GM12872 (cell line): ENCODE data around the gene UNC13C.

Experiments used
- TF ChIP-seq, protein P1 (sequence below): IDR thresholded peaks from 3 replicates; pipeline ENCODE4 v1.5.1; 2011; ENCODE audit warnings: low read depth, mild to moderate bottlenecking, low read length, moderate library complexity; ENCODE audit not compliant: insufficient read depth

Gene UNC13C

DNA sequence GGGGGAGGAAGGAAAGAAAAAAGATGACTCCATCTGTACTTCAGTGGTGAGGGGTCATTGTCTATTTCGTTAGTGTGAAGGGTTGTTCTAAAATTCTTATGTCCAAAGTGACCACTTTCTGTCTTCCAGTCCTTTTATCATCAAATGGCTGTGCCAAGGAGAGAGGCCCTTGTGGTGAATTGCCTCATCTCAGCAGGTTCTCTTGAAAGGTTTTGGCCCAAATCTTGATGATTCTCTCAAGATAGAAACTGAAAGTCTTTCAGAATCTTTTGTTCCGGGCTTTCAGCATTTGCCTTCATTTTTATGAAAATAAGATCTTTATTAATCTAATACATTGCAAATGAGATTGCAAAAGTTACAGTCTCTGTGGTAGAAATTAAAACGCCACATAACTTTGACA, 642.7 kb downstream of the UNC13C start:
- TF ChIP-seq, protein P1, sequence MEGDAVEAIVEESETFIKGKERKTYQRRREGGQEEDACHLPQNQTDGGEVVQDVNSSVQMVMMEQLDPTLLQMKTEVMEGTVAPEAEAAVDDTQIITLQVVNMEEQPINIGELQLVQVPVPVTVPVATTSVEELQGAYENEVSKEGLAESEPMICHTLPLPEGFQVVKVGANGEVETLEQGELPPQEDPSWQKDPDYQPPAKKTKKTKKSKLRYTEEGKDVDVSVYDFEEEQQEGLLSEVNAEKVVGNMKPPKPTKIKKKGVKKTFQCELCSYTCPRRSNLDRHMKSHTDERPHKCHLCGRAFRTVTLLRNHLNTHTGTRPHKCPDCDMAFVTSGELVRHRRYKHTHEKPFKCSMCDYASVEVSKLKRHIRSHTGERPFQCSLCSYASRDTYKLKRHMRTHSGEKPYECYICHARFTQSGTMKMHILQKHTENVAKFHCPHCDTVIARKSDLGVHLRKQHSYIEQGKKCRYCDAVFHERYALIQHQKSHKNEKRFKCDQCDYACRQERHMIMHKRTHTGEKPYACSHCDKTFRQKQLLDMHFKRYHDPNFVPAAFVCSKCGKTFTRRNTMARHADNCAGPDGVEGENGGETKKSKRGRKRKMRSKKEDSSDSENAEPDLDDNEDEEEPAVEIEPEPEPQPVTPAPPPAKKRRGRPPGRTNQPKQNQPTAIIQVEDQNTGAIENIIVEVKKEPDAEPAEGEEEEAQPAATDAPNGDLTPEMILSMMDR: no peak

DNA sequence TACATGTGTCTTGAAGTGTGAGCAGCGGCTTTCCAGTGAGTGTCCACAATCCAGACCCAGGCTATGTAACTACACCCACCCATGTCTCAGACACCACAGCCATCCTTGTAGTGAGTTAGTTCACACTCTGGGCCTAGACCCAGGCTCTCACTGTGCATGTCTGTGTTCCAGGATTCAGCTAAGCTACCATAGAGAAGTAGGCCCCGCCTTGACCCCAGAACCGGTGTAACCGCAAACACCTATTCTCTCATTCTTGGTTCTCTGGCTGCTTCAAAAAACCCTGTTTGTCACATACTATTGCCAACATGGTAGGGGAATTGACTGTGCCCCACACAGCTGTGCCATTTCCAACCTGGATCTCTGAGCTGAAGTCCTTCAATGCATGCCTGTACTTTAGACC, 657.9 kb downstream of the UNC13C start:
- TF ChIP-seq, protein P1: no peak

DNA sequence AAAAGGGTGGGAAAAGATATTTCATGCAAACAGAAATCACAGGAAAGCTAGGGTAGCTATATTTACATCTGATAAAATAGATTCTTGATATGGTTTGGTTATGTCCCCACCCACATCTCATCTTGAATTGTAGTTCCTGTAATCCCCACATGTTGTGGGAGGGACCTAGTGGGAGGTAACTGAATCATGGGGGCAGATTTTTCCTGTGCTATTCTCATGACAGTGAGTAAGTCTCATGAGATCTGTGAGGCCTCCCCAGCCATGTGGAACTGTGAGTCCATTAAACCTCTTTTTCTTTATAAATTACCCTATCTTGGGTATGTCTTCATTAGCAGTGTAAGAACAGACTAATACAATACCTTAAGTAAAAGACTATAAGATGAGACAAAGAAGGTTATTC, 660.4 kb downstream of the UNC13C start:
- TF ChIP-seq, protein P1: no peak

DNA sequence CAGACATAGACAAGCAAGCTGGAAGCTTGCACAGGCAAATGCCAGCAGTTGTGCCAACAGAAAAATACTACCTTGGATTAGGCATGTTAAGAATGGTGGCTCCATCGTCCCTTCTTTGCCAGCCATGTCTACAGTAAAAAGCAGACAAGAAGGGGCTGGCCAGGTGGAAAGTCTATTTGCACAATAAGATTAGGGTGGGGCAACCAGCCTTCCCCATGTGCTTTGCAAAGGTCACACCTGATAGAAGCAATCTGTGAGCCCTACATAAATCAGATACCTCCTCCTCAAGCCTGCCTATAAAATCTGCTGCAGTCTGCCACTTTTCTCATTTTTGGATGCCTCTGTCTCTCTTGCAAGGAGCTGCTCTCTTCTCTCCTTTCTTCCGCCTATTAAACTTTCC, 662.6 kb downstream of the UNC13C start:
- TF ChIP-seq, protein P1: no peak

DNA sequence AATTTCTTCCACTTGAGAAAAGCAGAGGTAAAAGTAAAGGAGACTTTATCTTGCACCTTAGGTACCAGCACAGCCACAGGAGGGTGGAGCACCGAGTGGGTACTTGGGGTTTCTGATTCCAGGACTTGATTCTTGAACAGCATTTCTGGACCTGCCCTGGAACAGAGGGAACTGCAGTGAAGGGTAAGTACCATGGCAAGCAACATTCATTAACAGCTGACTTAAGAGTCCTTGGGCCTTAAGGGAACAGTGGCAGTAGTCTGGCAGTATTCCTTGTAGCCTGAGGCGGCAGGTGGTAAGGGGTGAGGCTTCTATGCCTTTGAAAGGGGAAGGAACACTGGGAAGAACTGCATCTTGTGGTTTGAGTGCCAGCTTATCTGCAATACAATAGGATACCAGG, 666.6 kb downstream of the UNC13C start:
- TF ChIP-seq, protein P1: no peak

DNA sequence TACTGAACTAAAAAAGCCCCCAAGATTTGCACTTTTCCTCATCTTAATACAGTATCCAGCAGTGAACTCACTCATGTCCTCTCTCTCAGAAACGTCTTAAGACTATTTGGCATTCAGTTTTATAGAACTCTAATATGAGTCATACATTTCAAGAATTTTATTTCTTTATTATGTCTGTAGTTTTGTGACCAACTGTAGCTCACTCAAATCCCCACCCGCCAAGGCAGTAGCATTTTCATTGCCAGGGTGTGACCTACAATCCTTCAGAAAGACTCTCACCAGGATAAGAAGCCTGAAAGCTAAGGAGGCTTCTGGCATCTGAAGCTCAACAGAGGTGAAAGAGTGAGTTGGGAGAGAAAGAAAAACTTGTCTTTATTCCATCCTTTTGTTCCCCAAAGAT, 681.4 kb downstream of the UNC13C start:
- TF ChIP-seq, protein P1: no peak

DNA sequence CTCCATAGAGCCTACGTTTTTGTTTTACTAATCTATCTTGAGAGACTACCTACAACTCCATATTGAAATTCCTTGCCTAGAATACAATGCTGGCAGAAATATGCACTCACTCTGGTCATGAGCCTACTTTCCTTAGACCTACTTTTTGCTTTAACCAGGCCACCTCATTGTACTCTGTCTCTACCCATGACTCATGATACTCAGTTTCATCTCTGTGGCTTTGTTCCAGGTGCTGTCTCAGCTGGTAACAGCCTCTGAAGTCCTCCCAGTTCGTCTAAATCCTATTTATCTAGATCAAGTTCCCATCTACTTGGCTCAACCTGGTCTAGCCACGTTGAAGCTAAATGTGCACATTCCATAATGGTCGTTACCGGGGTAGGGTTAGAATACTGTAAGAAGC, 682.1 kb downstream of the UNC13C start:
- TF ChIP-seq, protein P1: no peak

DNA sequence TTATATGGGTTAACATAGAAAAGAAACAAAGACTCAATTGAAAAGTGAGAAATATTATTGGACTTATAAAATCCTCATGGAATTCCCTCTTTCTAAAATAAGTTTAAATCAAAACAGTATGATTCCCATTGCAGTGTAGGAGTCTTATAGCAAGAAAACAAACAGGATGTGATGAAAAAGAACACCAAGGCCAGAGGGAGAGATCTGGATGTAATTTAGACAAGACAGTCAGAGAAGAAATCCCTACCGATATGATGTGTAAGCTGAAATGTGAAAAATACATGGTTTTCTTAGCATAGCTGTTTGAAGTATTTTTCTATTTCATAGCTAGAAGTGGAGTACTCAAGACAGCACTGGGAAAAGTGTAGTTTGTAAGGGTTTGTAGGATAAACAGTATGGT, 697.0 kb downstream of the UNC13C start:
- TF ChIP-seq, protein P1: no peak
